Duodenal mucosa (tissue), 2 donors: ENCODE data around the gene STX10.

Experiments
- H3K27ac ChIP-seq: one replicate; pipeline ENCODE4 v1.7.0; 2013; ENCODE audit warnings: low read depth, low read length
- H3K27me3 ChIP-seq, 2 donors: one replicate each; pipeline ENCODE4 v1.7.0; 2013; ENCODE audit warnings: low read length in 2 of 2, control low read depth in 1 of 2; ENCODE audit not compliant: insufficient read depth in 2 of 2, control insufficient read depth in 1 of 2
- H3K36me3 ChIP-seq, 2 donors: one replicate each; pipeline ENCODE4 v1.7.0; 2013; ENCODE audit warnings: low read length in 2 of 2, control low read depth in 1 of 2; ENCODE audit not compliant: insufficient read depth in 2 of 2, control insufficient read depth in 1 of 2
- H3K4me1 ChIP-seq, 2 donors: one replicate each; pipeline ENCODE4 v1.7.0; 2013; ENCODE audit warnings: low read length in 2 of 2, control low read depth in 1 of 2; ENCODE audit not compliant: insufficient read depth in 2 of 2, control insufficient read depth in 1 of 2
- H3K4me3 ChIP-seq, 2 donors: one replicate each; pipeline ENCODE4 v1.7.0; 2013; ENCODE audit warnings: low read length in 2 of 2, low read depth in 1 of 2
- H3K9ac ChIP-seq, 2 donors: one replicate each; pipeline ENCODE4 v1.7.0; 2013; ENCODE audit warnings: low read length in 2 of 2, low read depth in 1 of 2
- H3K9me3 ChIP-seq, 2 donors: one replicate each; pipeline ENCODE4 v1.7.0; 2013; ENCODE audit warnings: low read length in 2 of 2, control low read depth in 1 of 2; ENCODE audit not compliant: control insufficient read depth in 1 of 2

The STX10 gene

GRCh38 chr19:13132471-13133180 is 17.5 kb downstream of the STX10 start:
- Histone ChIP-seq H3K36me3 (peaks cover 13 to 32% of the 10 kb centered on the region in 2 donors), H3K9ac (no peak overlapping the region), H3K9me3 (no peaks in the 10 kb centered on the region), H3K4me1 (peaks cover 0 to 3% of the 10 kb centered on the region in 2 donors), H3K27ac (no peak overlapping the region), H3K27me3 (no peaks in the 10 kb centered on the region), H3K4me3 (no peak overlapping the region)

GRCh38 chr19:13130886-13131490 is 19.2 kb downstream of the STX10 start:
- Histone ChIP-seq H3K4me3 (no peak overlapping the region), H3K9me3 (no peaks in the 10 kb centered on the region), H3K27ac (no peak overlapping the region), H3K9ac (no peak overlapping the region), H3K36me3 (peaks cover 2 to 21% of the 10 kb centered on the region in 2 donors), H3K27me3 (no peaks in the 10 kb centered on the region), H3K4me1 (peaks cover 0 to 3% of the 10 kb centered on the region in 2 donors)

- H3K4me3 ChIP-seq = no peak overlapping the region
- H3K9ac ChIP-seq = no peak overlapping the region
- no peak overlapping the region for H3K27ac ChIP-seq
- peaks cover 0 to 3% of the 10 kb centered on the region in 2 donors for H3K4me1 ChIP-seq
- H3K27me3 ChIP-seq = no peaks in the 10 kb centered on the region
- H3K36me3 ChIP-seq = peaks cover 0 to 9% of the 10 kb centered on the region in 2 donors
- no peaks in the 10 kb centered on the region for H3K9me3 ChIP-seq
Observed at GRCh38 chr19:13129384-13129783, 20.8 kb downstream of the STX10 start.

GRCh38 chr19:13128583-13128982 is 21.6 kb downstream of the STX10 start:
- H3K27me3 ChIP-seq = no peaks in the 10 kb centered on the region
- H3K4me1 ChIP-seq = peaks cover 0 to 3% of the 10 kb centered on the region in 2 donors
- H3K9ac ChIP-seq = no peak overlapping the region
- no peaks in the 10 kb centered on the region for H3K9me3 ChIP-seq
- H3K36me3 ChIP-seq = peaks cover 0 to 10% of the 10 kb centered on the region in 2 donors
- H3K27ac ChIP-seq = no peak overlapping the region
- H3K4me3 ChIP-seq = no peak overlapping the region

- H3K9me3 ChIP-seq = no peaks in the 10 kb centered on the region
- no peak overlapping the region for H3K4me3 ChIP-seq
- no peaks in the 10 kb centered on the region for H3K27me3 ChIP-seq
- no peak overlapping the region for H3K27ac ChIP-seq
- peaks cover 0 to 3% of the 10 kb centered on the region in 2 donors for H3K4me1 ChIP-seq
- no peak overlapping the region for H3K9ac ChIP-seq
- H3K36me3 ChIP-seq = peaks cover 0 to 11% of the 10 kb centered on the region in 2 donors
Observed at GRCh38 chr19:13127811-13128575, 22.2 kb downstream of the STX10 start.

- Histone ChIP-seq H3K9me3 (no peaks in the 10 kb centered on the region), H3K4me3 (no peak overlapping the region), H3K4me1 (peaks cover 2 to 4% of the 10 kb centered on the region in 2 donors), H3K27ac (no peak overlapping the region), H3K36me3 (peaks cover 0 to 13% of the 10 kb centered on the region in 2 donors), H3K9ac (no peak overlapping the region), H3K27me3 (no peaks in the 10 kb centered on the region)
Observed at GRCh38 chr19:13127051-13127450, 23.1 kb downstream of the STX10 start.

- Histone ChIP-seq H3K9ac (no peak overlapping the region), H3K27me3 (no peaks in the 10 kb centered on the region), H3K4me3 (no peak overlapping the region), H3K27ac (no peak overlapping the region), H3K36me3 (peaks cover 0 to 13% of the 10 kb centered on the region in 2 donors), H3K9me3 (no peaks in the 10 kb centered on the region), H3K4me1 (peaks cover 31 to 33% of the 10 kb centered on the region in 2 donors)
Observed at GRCh38 chr19:13122980-13123957, 26.9 kb downstream of the STX10 start.

- Histone ChIP-seq H3K27me3 (no peaks in the 10 kb centered on the region), H3K4me1 (peaks cover 31 to 33% of the 10 kb centered on the region in 2 donors), H3K9ac (peak overlapping the region in 1 of 2 donors; percentile 19), H3K36me3 (peaks cover 0 to 13% of the 10 kb centered on the region in 2 donors), H3K4me3 (peak overlapping the region in 1 of 2 donors; percentile 11), H3K9me3 (no peaks in the 10 kb centered on the region), H3K27ac (no peak overlapping the region)
Observed at GRCh38 chr19:13122275-13122878, 27.8 kb downstream of the STX10 start.

GRCh38 chr19:13121551-13122274 is 28.5 kb downstream of the STX10 start:
- Histone ChIP-seq H3K9me3 (no peaks in the 10 kb centered on the region), H3K36me3 (peaks cover 0 to 13% of the 10 kb centered on the region in 2 donors), H3K4me1 (peaks cover 33 to 36% of the 10 kb centered on the region in 2 donors), H3K27me3 (no peaks in the 10 kb centered on the region), H3K9ac (peak overlapping the region in 1 of 2 donors; percentile 19), H3K27ac (no peak overlapping the region), H3K4me3 (peak overlapping the region in 1 of 2 donors; percentile 11)
